Measurements from ENCODE around the gene LGR6. TPM values are rescaled to one million over a fixed set of nuclear protein-coding genes. Genes with fewer than 3 reads are reported as not detected.

LGR6 gene
- total and polyA plus RNA-seq, 2 experiments from 2014 or later = 0.66 to 0.89 TPM

- TF ChIP-seq REST (IDR thresholded peaks at IDR 0.05; ENCODE audit: unreplicated experiment) (no peak), NANOG (IDR thresholded peaks at IDR 0.05; ENCODE audit: borderline replicate concordance) (no peak)
Measured at GRCh38 chr1:202264726-202265125, 71.1 kb downstream of the LGR6 start (continued).

- Histone ChIP-seq H3K4me1 (ENCODE audit: insufficient read depth) (no peaks in the 10 kb centered on the region), H2AFZ (no peak overlapping the region), H3F3A (replicated peaks; ENCODE audit: low read depth) (no peaks in the 10 kb centered on the region), H3K4me3 (no peak overlapping the region), H3K27ac (ENCODE audit: low read depth) (no peak overlapping the region), H3K4me2 (no peak overlapping the region), H3K79me2 (replicated peaks; ENCODE audit: insufficient read depth) (no peaks in the 10 kb centered on the region), H3K27me3 (ENCODE audit: insufficient read depth) (no peaks in the 10 kb centered on the region), H3K36me3 (ENCODE audit: insufficient read depth) (no peaks in the 10 kb centered on the region), H3K9me2 (ENCODE audit: insufficient read depth) (peaks cover 12% of the 10 kb centered on the region; the same call in 1 of the 2 replicates), H4K20me1 (replicated peaks; ENCODE audit: insufficient read depth) (no peaks in the 10 kb centered on the region)
- ATAC-seq (no peak), DNase-seq (ENCODE audit: low spot score) (no peak)
- Mint-ChIP-seq H3K27ac (no peak overlapping the region), H3K4me1 (peaks cover 12% of the 10 kb centered on the region), H3K36me3 (ENCODE audit: low read depth) (no peaks in the 10 kb centered on the region), H3K27me3 (ENCODE audit: insufficient read depth, low read depth, poor library complexity) (no peaks in the 10 kb centered on the region), H3K9me3 (peaks cover 3% of the 10 kb centered on the region; the same call in 2 of the 3 replicates), H3K4me3 (no peak overlapping the region)
- no peak for TF ChIP-seq EZH2 (IDR thresholded peaks at IDR 0.05; ENCODE audit: low read depth, unreplicated experiment)
- TF ChIP-seq ETS1 (IDR thresholded peaks at IDR 0.05) = no peak
- TF ChIP-seq CTCF (conservative IDR thresholded peaks at IDR 0.05; ENCODE audit: low read depth in 2 of 2) = no peak
- no peak for TF ChIP-seq NANOG (IDR thresholded peaks at IDR 0.05; ENCODE audit: borderline replicate concordance)
- no peak for TF ChIP-seq ZNF114 (CRISPR knock-in tag; IDR thresholded peaks at IDR 0.05)
- TF ChIP-seq ZNF331 (CRISPR knock-in tag; IDR thresholded peaks at IDR 0.05; ENCODE audit: low read depth) = no peak
- no peak for TF ChIP-seq EZH2phosphoT487 (IDR thresholded peaks at IDR 0.05; ENCODE audit: unreplicated experiment)
- no peak for TF ChIP-seq STAT1 (IDR thresholded peaks at IDR 0.05; ENCODE audit: unreplicated experiment)
- TF ChIP-seq POLR2AphosphoS5 (IDR thresholded peaks at IDR 0.05; ENCODE audit: low read depth) = no peak
- TF ChIP-seq CREB1 (CRISPR knock-in tag; IDR thresholded peaks at IDR 0.05; ENCODE audit: low read depth) = no peak
- TF ChIP-seq REST (IDR thresholded peaks at IDR 0.05; ENCODE audit: unreplicated experiment) = no peak
Measured at GRCh38 chr1:202266061-202266765, 72.6 kb downstream of the LGR6 start.

Data from GM23338 (cell line).